Osteocyte (in vitro differentiated cells): Measurements from ENCODE around the gene LCE3D. TPM values are rescaled to one million over a fixed set of nuclear protein-coding genes. Genes with fewer than 3 reads are reported as not detected.
"Not testable (repeated sequence)": the region's sequence is repeated elsewhere in the genome, so short reads cannot be mapped to it uniquely, and the experiment has no call there.

Source experiments
- DNase-seq: peaks from one replicate; pipeline ENCODE4 v3.0.0; 2021; ENCODE audit warnings: mixed read lengths; ENCODE audit not compliant: unreplicated experiment; ENCODE audit errors: extremely low spot score
- H3K27ac Mint-ChIP-seq: one replicate; pipeline ENCODE4 v1.8.0; 2021; ENCODE audit warnings: mild to moderate bottlenecking, mixed read lengths; ENCODE audit not compliant: unreplicated experiment
- H3K27me3 Mint-ChIP-seq: one replicate; pipeline ENCODE4 v1.8.0; 2021; ENCODE audit warnings: mixed read lengths; ENCODE audit not compliant: unreplicated experiment
- H3K36me3 Mint-ChIP-seq: one replicate; pipeline ENCODE4 v1.8.0; 2021; ENCODE audit warnings: mixed read lengths; ENCODE audit not compliant: unreplicated experiment
- H3K4me1 Mint-ChIP-seq: one replicate; pipeline ENCODE4 v1.8.0; 2021; ENCODE audit warnings: mixed read lengths; ENCODE audit not compliant: unreplicated experiment
- H3K4me3 Mint-ChIP-seq: one replicate; pipeline ENCODE4 v1.8.0; 2021; ENCODE audit warnings: mild to moderate bottlenecking, moderate library complexity, mixed read lengths; ENCODE audit not compliant: unreplicated experiment
- H3K9me3 Mint-ChIP-seq: one replicate; pipeline ENCODE4 v1.8.0; 2021; ENCODE audit warnings: mixed read lengths; ENCODE audit not compliant: unreplicated experiment
- CTCF ChIP-seq: fragments of 200-600 bp; sonication (generic); IDR thresholded peaks from 2 replicates; pipeline ENCODE4 v1.5.0; 2021; ENCODE audit warnings: antibody characterized with exemption, mild to moderate bottlenecking, moderate library complexity
- total RNA-seq: library from RNA; stranded (reverse); gene quantifications from 2 replicates; pipeline ENCODE4 v1.2.1, GENCODE V29; 2021

LCE3D gene
- total RNA-seq, 1 donor from 2014 or later = not detected

- H3K36me3 Mint-ChIP-seq = no peaks in the 10 kb centered on the region
- no peak overlapping the region for H3K27ac Mint-ChIP-seq
- no peak for TF ChIP-seq CTCF
- H3K4me3 Mint-ChIP-seq = no peak overlapping the region
- DNase-seq = no peak
- no peaks in the 10 kb centered on the region for H3K4me1 Mint-ChIP-seq
- peaks cover 20% of the 10 kb centered on the region for H3K9me3 Mint-ChIP-seq
- H3K27me3 Mint-ChIP-seq = no peaks in the 10 kb centered on the region
Observed at GRCh38 chr1:152582647-152583046, 2.3 kb upstream of the LCE3D start.

GRCh38 chr1:152579526-152579925, 790 bp downstream of the LCE3D start:
- not testable (repeated sequence) for H3K4me1 Mint-ChIP-seq, H3K27ac Mint-ChIP-seq, H3K27me3 Mint-ChIP-seq, DNase-seq, H3K4me3 Mint-ChIP-seq, H3K36me3 Mint-ChIP-seq
- H3K9me3 Mint-ChIP-seq = peaks cover 34% of the 10 kb centered on the region

GRCh38 chr1:152577168-152577567, 3.1 kb downstream of the LCE3D start:
- no peaks in the 10 kb centered on the region for H3K36me3 Mint-ChIP-seq
- DNase-seq = no peak
- no peaks in the 10 kb centered on the region for H3K4me1 Mint-ChIP-seq
- no peak overlapping the region for H3K4me3 Mint-ChIP-seq
- TF ChIP-seq CTCF = no peak
- H3K9me3 Mint-ChIP-seq = peaks cover 42% of the 10 kb centered on the region
- H3K27ac Mint-ChIP-seq = no peak overlapping the region
- no peaks in the 10 kb centered on the region for H3K27me3 Mint-ChIP-seq

GRCh38 chr1:152566681-152567080, 13.6 kb downstream of the LCE3D start, which contains the start of gene LCE3E:
Gene LCE3E (minus strand): TSS chr1:152566780. CDS start chr1:152566208, 572 bp downstream.
- H3K9me3 Mint-ChIP-seq = peaks cover 62% of the 10 kb centered on the region
- no peak for DNase-seq
- no peak for TF ChIP-seq CTCF
- H3K27me3 Mint-ChIP-seq = no peaks in the 10 kb centered on the region
- no peaks in the 10 kb centered on the region for H3K4me1 Mint-ChIP-seq
- no peaks in the 10 kb centered on the region for H3K36me3 Mint-ChIP-seq
- no peak within 1 kb of the TSS for H3K27ac Mint-ChIP-seq
- no peak within 1 kb of the TSS for H3K4me3 Mint-ChIP-seq

- TF ChIP-seq CTCF = no peak
- no peak overlapping the region for H3K4me3 Mint-ChIP-seq
- no peak overlapping the region for H3K27ac Mint-ChIP-seq
- no peaks in the 10 kb centered on the region for H3K27me3 Mint-ChIP-seq
- no peak for DNase-seq
- peaks cover 59% of the 10 kb centered on the region for H3K9me3 Mint-ChIP-seq
- H3K4me1 Mint-ChIP-seq = no peaks in the 10 kb centered on the region
- H3K36me3 Mint-ChIP-seq = no peaks in the 10 kb centered on the region
Observed at GRCh38 chr1:152565535-152566215, 14.6 kb downstream of the LCE3D start.
